ENCODE measurements around the gene TFIP11. TPM values are rescaled to one million over a fixed set of nuclear protein-coding genes. Genes with fewer than 3 reads are reported as not detected.

The TFIP11 gene
- total and polyA plus RNA-seq, 2 donors (not counting 1 experiment from before 2014, with no cell fraction given), result 33.5 to 82.8 TPM

- Histone ChIP-seq H3K4me1 (ENCODE audit: control insufficient read depth in 2 of 2, insufficient read depth in 2 of 2, low read length in 2 of 2) (peaks cover 5 to 6% of the 10 kb centered on the region in 2 donors), H3K27me3 (replicated peaks in 1 of 4; ENCODE audit: control extremely low read depth in 1 of 4, control insufficient read depth in 3 of 4, insufficient read depth in 4 of 4, low read length in 3 of 4) (no peaks in the 10 kb centered on the region), H3K9ac (ENCODE audit: low read length) (no peak overlapping the region), H3K9me3 (ENCODE audit: control extremely low read depth in 1 of 3, control insufficient read depth in 2 of 3, insufficient read depth in 1 of 3, low read length in 2 of 3) (no peaks in the 10 kb centered on the region), H3K4me2 (replicated peaks; ENCODE audit: low read depth, low read length, poor library complexity, severe bottlenecking) (no peak overlapping the region), H2AFZ (ENCODE audit: insufficient read depth, low read depth, low read length, poor library complexity, severe bottlenecking) (no peak overlapping the region), H4K20me1 (ENCODE audit: control insufficient read depth, insufficient read depth, low read length, poor library complexity, severe bottlenecking) (no peaks in the 10 kb centered on the region), H3K4me3 (ENCODE audit: control extremely low read depth in 1 of 5, extremely low read depth in 1 of 5, insufficient read depth in 1 of 5, low read depth in 2 of 5, low read length in 4 of 5) (no peak overlapping the region), H3K36me3 (replicated peaks in 1 of 2; ENCODE audit: control extremely low read depth in 1 of 2, control insufficient read depth in 1 of 2, extremely low read depth in 1 of 2, insufficient read depth in 2 of 2, low read length in 1 of 2) (peaks cover 8 to 26% of the 10 kb centered on the region in 2 experiments), H3K27ac (ENCODE audit: low read length in 2 of 2) (no peak overlapping the region), H3K79me2 (ENCODE audit: control insufficient read depth, insufficient read depth, low read length) (no peaks in the 10 kb centered on the region)
- WGBS (ENCODE audit: insufficient coverage), result 95% methylated on average over 2 of the region's 7 CpGs
- TF ChIP-seq EZH2 (IDR thresholded peaks at IDR 0.05; ENCODE audit: borderline replicate concordance, insufficient read depth, low read depth, low read length, poor library complexity, severe bottlenecking), result no peak
- TF ChIP-seq, protein P1, sequence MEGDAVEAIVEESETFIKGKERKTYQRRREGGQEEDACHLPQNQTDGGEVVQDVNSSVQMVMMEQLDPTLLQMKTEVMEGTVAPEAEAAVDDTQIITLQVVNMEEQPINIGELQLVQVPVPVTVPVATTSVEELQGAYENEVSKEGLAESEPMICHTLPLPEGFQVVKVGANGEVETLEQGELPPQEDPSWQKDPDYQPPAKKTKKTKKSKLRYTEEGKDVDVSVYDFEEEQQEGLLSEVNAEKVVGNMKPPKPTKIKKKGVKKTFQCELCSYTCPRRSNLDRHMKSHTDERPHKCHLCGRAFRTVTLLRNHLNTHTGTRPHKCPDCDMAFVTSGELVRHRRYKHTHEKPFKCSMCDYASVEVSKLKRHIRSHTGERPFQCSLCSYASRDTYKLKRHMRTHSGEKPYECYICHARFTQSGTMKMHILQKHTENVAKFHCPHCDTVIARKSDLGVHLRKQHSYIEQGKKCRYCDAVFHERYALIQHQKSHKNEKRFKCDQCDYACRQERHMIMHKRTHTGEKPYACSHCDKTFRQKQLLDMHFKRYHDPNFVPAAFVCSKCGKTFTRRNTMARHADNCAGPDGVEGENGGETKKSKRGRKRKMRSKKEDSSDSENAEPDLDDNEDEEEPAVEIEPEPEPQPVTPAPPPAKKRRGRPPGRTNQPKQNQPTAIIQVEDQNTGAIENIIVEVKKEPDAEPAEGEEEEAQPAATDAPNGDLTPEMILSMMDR (IDR thresholded peaks at IDR 0.05), result no peak
- CTCF ChIA-PET, result no interaction called here
- POLR2A ChIA-PET, result no interaction called here
- Mint-ChIP-seq H3K27me3 (no peaks in the 10 kb centered on the region), H3K4me1 (peaks cover 3% of the 10 kb centered on the region), H3K27ac (peak overlapping the region; percentile 13), H3K9me3 (ENCODE audit: insufficient read depth) (no peaks in the 10 kb centered on the region), H3K4me3 (no peak overlapping the region)
- intact Hi-C loops (cut with micrococcal nuclease), result no loop called here
- ATAC-seq (ENCODE audit: low read depth) (no peak), DNase-seq (no peak)
Observed at GRCh38 chr22:26525946-26526564, 13.8 kb upstream of the TFIP11 start.

DNA sequence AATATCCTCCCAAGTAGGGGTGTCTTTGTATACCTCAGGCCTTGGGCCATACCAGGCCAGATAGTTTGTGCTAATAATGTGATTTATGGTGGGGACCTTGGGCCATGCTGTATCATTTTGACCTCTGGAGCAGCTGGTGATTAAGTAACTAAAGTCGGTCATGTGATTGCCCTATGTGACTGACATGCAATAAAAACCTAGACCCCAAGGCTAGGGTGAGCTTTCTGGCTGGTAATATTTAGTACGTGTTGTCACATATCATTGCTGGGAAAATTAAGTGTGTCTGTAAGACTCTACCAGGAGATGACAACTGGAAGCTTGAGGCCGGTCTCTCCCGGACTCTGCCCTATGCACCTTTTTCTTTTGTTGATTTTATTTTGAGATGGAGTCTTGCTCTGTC, 12.6 kb upstream of the TFIP11 start:
- Histone ChIP-seq H3K4me1 (ENCODE audit: control insufficient read depth in 2 of 2, insufficient read depth in 2 of 2, low read length in 2 of 2) (peaks cover 5 to 6% of the 10 kb centered on the region in 2 donors), H4K20me1 (ENCODE audit: control insufficient read depth, insufficient read depth, low read length, poor library complexity, severe bottlenecking) (no peaks in the 10 kb centered on the region), H3K4me3 (ENCODE audit: control extremely low read depth in 1 of 5, extremely low read depth in 1 of 5, insufficient read depth in 1 of 5, low read depth in 2 of 5, low read length in 4 of 5) (no peak overlapping the region), H3K79me2 (ENCODE audit: control insufficient read depth, insufficient read depth, low read length) (no peaks in the 10 kb centered on the region), H2AFZ (ENCODE audit: insufficient read depth, low read depth, low read length, poor library complexity, severe bottlenecking) (no peak overlapping the region), H3K27ac (ENCODE audit: low read length in 2 of 2) (no peak overlapping the region), H3K27me3 (replicated peaks in 1 of 4; ENCODE audit: control extremely low read depth in 1 of 4, control insufficient read depth in 3 of 4, insufficient read depth in 4 of 4, low read length in 3 of 4) (no peaks in the 10 kb centered on the region), H3K9ac (ENCODE audit: low read length) (no peak overlapping the region), H3K9me3 (ENCODE audit: control extremely low read depth in 1 of 3, control insufficient read depth in 2 of 3, insufficient read depth in 1 of 3, low read length in 2 of 3) (no peaks in the 10 kb centered on the region), H3K4me2 (replicated peaks; ENCODE audit: low read depth, low read length, poor library complexity, severe bottlenecking) (no peak overlapping the region), H3K36me3 (replicated peaks in 1 of 2; ENCODE audit: control extremely low read depth in 1 of 2, control insufficient read depth in 1 of 2, extremely low read depth in 1 of 2, insufficient read depth in 2 of 2, low read length in 1 of 2) (peaks cover 8 to 23% of the 10 kb centered on the region in 2 experiments)
- no peak for DNase-seq
- WGBS (ENCODE audit: insufficient coverage), result 98% methylated on average over 4 of the region's 4 CpGs
- no peaks in the 10 kb centered on the region for H3K9me3 Mint-ChIP-seq (ENCODE audit: insufficient read depth)
- CTCF ChIA-PET, result no interaction called here
- H3K4me1 Mint-ChIP-seq, result peaks cover 3% of the 10 kb centered on the region
- TF ChIP-seq, protein P1 (IDR thresholded peaks at IDR 0.05), result no peak
- no peak for TF ChIP-seq EZH2 (IDR thresholded peaks at IDR 0.05; ENCODE audit: borderline replicate concordance, insufficient read depth, low read depth, low read length, poor library complexity, severe bottlenecking)
- no peak overlapping the region for H3K27ac Mint-ChIP-seq
- ATAC-seq (ENCODE audit: low read depth), result no peak
- intact Hi-C loops (cut with micrococcal nuclease), result no loop called here
- H3K4me3 Mint-ChIP-seq, result no peak overlapping the region
- no peaks in the 10 kb centered on the region for H3K27me3 Mint-ChIP-seq
- POLR2A ChIA-PET, result no interaction called here

Measured in B cell (primary cell).